ENCODE results near the gene CAPZB.
"Not testable (repeated sequence)": the region's sequence is repeated elsewhere in the genome, so short reads cannot be mapped to it uniquely, and the experiment has no call there.

Gene CAPZB

GRCh38 chr1:19504796-19505692, 19.7 kb upstream of the CAPZB start:
- Mint-ChIP-seq H3K27ac (peak overlapping the region in 2 of 3 experiments; percentile 23 to 59), H3K4me1 (peaks cover 18% of the 10 kb centered on the region)

GRCh38 chr1:19502284-19502683, 16.9 kb upstream of the CAPZB start:
- H3K4me1 Mint-ChIP-seq, result peaks cover 18% of the 10 kb centered on the region
- H3K27me3 Mint-ChIP-seq (ENCODE audit: low read depth); H3K4me3 Mint-ChIP-seq; H3K9me3 Mint-ChIP-seq; H3K27ac Mint-ChIP-seq; H3K36me3 Mint-ChIP-seq (ENCODE audit: low read depth): not testable (repeated sequence)

More at GRCh38 chr1:19504796-19505692, 19.7 kb upstream of the CAPZB start:
- Mint-ChIP-seq H3K36me3 (ENCODE audit: low read depth) (no peaks in the 10 kb centered on the region), H3K27me3 (ENCODE audit: low read depth) (peaks cover 13% of the 10 kb centered on the region), H3K9me3 (no peaks in the 10 kb centered on the region), H3K4me3 (no peak overlapping the region)
- no peak for TF ChIP-seq CTCF (IDR thresholded peaks at IDR 0.05; ENCODE audit: unreplicated experiment in 3 of 3)

- not testable (repeated sequence) for H3K4me3 Mint-ChIP-seq; H3K36me3 Mint-ChIP-seq (ENCODE audit: low read depth); H3K27ac Mint-ChIP-seq; H3K27me3 Mint-ChIP-seq (ENCODE audit: low read depth); H3K9me3 Mint-ChIP-seq
- H3K4me1 Mint-ChIP-seq, result peaks cover 24% of the 10 kb centered on the region
These were observed 14.5 kb upstream of the CAPZB start for GRCh38 chr1:19499887-19500286.

- not testable (repeated sequence) for H3K36me3 Mint-ChIP-seq (ENCODE audit: low read depth); H3K27ac Mint-ChIP-seq; H3K4me3 Mint-ChIP-seq; H3K9me3 Mint-ChIP-seq; H3K27me3 Mint-ChIP-seq (ENCODE audit: low read depth)
- H3K4me1 Mint-ChIP-seq, result peaks cover 19% of the 10 kb centered on the region
These were observed 12.1 kb upstream of the CAPZB start for GRCh38 chr1:19497443-19497842.

GRCh38 chr1:19496527-19496874, 11.2 kb upstream of the CAPZB start:
- TF ChIP-seq CTCF (IDR thresholded peaks at IDR 0.05; ENCODE audit: unreplicated experiment in 3 of 3), result no peak
- Mint-ChIP-seq H3K9me3 (peaks cover 4% of the 10 kb centered on the region), H3K4me1 (peaks cover 19% of the 10 kb centered on the region), H3K27me3 (ENCODE audit: low read depth) (no peaks in the 10 kb centered on the region), H3K27ac (peak overlapping the region; percentile 77 to 94 (median 91)), H3K4me3 (no peak overlapping the region), H3K36me3 (ENCODE audit: low read depth) (no peaks in the 10 kb centered on the region)

GRCh38 chr1:19495799-19496526, 10.6 kb upstream of the CAPZB start:
- no peak for TF ChIP-seq CTCF (IDR thresholded peaks at IDR 0.05; ENCODE audit: unreplicated experiment in 3 of 3)
- H3K27ac Mint-ChIP-seq, result peak overlapping the region; percentile 77 to 94 (median 91)
- H3K36me3 Mint-ChIP-seq (ENCODE audit: low read depth), result no peaks in the 10 kb centered on the region
- no peak overlapping the region for H3K4me3 Mint-ChIP-seq
- H3K9me3 Mint-ChIP-seq, result peaks cover 4% of the 10 kb centered on the region
- H3K27me3 Mint-ChIP-seq (ENCODE audit: low read depth), result no peaks in the 10 kb centered on the region
- peaks cover 19% of the 10 kb centered on the region for H3K4me1 Mint-ChIP-seq

GRCh38 chr1:19495000-19495656, 9.8 kb upstream of the CAPZB start:
- Mint-ChIP-seq H3K36me3 (ENCODE audit: low read depth) (no peaks in the 10 kb centered on the region), H3K4me1 (peaks cover 19% of the 10 kb centered on the region), H3K27ac (peak overlapping the region; percentile 77 to 94 (median 91)), H3K4me3 (no peak overlapping the region), H3K27me3 (ENCODE audit: low read depth) (no peaks in the 10 kb centered on the region), H3K9me3 (peaks cover 4% of the 10 kb centered on the region)
- TF ChIP-seq CTCF (IDR thresholded peaks at IDR 0.05; ENCODE audit: unreplicated experiment in 3 of 3), result no peak
